Erythroblast (primary cell): Measurements from ENCODE around the gene INPP4A.
"Not testable (repeated sequence)": the region's sequence is repeated elsewhere in the genome, so short reads cannot be mapped to it uniquely, and the experiment has no call there.

Experiments
- GATA1 ChIP-seq: IDR thresholded peaks from 2 replicates; pipeline ENCODE4 v1.6.1; 2011; ENCODE audit warnings: low read depth, mild to moderate bottlenecking, control low read depth, low read length, moderate library complexity
- POLR2A ChIP-seq: IDR thresholded peaks from 2 replicates; pipeline ENCODE4 v1.6.1; 2011; ENCODE audit warnings: mild to moderate bottlenecking, low read length

GRCh38 chr2:98435670-98436069 lies 9.0 kb upstream of the INPP4A start:
- not testable (repeated sequence) for TF ChIP-seq POLR2A, GATA1
